ENCODE results near the gene IDI2.

DNA sequence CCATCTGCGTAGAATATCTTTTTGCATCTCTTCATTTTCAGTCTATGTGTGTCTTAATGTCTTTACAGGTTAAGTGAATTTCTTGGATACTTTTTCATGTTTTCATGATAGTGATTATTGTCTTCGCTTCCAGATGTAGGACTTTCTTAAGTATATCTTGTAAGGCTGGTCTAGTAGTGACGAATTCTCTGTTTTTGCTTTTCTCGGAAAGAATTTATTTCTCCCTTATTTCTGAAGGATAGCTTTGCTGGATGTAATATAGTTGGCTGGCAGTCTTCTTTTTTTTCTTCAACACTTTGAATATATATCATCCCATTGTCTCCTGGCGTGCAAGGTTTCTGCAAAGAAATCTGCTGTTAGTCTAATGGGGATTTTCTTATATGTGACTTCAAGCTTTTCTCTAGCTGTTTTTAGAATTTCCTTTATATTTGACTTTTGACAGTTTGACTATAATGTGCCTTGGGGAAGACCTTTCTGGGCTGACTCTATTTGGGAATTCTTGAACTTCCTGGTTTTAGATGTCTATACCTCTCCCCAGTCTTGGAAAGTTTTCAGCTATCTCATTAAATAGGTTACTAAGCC lies 23.1 kb downstream of the IDI2 start:
- TF ChIP-seq, protein P1, sequence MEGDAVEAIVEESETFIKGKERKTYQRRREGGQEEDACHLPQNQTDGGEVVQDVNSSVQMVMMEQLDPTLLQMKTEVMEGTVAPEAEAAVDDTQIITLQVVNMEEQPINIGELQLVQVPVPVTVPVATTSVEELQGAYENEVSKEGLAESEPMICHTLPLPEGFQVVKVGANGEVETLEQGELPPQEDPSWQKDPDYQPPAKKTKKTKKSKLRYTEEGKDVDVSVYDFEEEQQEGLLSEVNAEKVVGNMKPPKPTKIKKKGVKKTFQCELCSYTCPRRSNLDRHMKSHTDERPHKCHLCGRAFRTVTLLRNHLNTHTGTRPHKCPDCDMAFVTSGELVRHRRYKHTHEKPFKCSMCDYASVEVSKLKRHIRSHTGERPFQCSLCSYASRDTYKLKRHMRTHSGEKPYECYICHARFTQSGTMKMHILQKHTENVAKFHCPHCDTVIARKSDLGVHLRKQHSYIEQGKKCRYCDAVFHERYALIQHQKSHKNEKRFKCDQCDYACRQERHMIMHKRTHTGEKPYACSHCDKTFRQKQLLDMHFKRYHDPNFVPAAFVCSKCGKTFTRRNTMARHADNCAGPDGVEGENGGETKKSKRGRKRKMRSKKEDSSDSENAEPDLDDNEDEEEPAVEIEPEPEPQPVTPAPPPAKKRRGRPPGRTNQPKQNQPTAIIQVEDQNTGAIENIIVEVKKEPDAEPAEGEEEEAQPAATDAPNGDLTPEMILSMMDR (IDR thresholded peaks at IDR 0.05 in 2 of 3, conservative IDR thresholded peaks at IDR 0.05 in 1 of 3; ENCODE audit: borderline replicate concordance in 1 of 3, insufficient read depth in 1 of 3, low read depth in 2 of 3, low read length in 2 of 3), result no peak
- no peak for TF ChIP-seq SIN3A (IDR thresholded peaks at IDR 0.05; ENCODE audit: low read depth)
